GM18951 (cell line): Measurements from ENCODE around the gene NOS1AP.
"Not testable (repeated sequence)": the region's sequence is repeated elsewhere in the genome, so short reads cannot be mapped to it uniquely, and the experiment has no call there.

Experiments used
- POLR2A ChIP-seq: IDR thresholded peaks from 4 replicates; pipeline ENCODE4 v1.6.1; 2011; ENCODE audit warnings: mild to moderate bottlenecking; ENCODE audit not compliant: insufficient read length, insufficient read depth; ENCODE audit errors: extremely low read depth
- in situ Hi-C: fragments of 300-500 bp; cut with MboI; formaldehyde crosslinking; loops from one replicate; pipeline ENCODE4 v1.12.0; 2022; ENCODE audit warnings: low sequenced_read_pairs, mixed read lengths, inconsistent platforms; ENCODE audit not compliant: unreplicated experiment

Gene NOS1AP

GRCh38 chr1:162329826-162330225 is 260.3 kb downstream of the NOS1AP start:
- in situ Hi-C loops = no loop called here
- TF ChIP-seq POLR2A = no peak

- in situ Hi-C loops = no loop called here
- TF ChIP-seq POLR2A = no peak
Measured at GRCh38 chr1:162333991-162334390, 264.5 kb downstream of the NOS1AP start.

GRCh38 chr1:162335126-162335525 is 265.6 kb downstream of the NOS1AP start:
- no peak for TF ChIP-seq POLR2A
- in situ Hi-C loops = no loop called here

- in situ Hi-C loops = no loop called here
- no peak for TF ChIP-seq POLR2A
Measured at GRCh38 chr1:162336621-162337285, 267.3 kb downstream of the NOS1AP start.

DNA sequence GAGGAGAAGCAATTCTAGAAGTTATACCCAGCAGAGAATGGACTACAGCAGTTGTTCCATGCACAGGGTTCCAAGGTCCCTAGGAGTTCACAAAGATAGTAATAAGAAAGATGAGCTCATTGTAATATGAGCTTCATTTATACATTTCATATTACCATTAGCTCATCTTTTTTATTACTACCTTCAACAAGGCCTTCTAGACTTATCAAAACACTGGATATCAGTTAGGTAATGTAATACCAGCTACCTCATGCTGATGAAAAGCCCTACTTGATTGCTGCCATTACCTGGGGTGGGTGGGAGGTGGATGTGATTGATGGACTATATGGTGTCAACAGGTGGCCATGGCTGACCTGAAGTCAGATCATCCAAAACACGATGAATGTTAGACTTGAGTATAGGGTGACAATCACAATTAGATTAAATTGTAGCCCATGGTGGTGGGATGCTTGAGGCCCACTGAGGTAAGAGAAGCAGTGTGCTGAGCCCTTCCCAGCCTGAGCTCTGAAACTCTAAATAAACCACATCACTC is 273.0 kb downstream of the NOS1AP start:
- in situ Hi-C loops = no loop called here
- no peak for TF ChIP-seq POLR2A

DNA sequence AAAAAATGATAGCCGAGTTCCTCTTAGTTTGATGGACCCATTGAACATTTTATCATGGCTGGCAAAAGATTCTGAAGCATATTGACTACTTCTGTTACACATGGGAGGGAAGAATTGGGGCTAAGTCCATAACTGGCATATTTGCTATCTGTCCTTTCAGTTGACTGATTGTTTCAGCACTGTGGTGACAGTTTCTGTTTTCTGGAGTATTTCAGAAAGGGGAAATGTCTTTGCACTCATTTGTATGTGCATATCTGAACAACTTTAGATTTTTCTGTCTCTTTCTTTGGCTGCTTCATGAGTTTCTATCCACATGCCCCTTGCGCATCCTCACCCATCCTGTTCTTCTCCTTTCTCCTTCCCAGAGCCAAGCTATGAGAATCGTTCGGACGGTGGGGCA is 274.0 kb downstream of the NOS1AP start:
- in situ Hi-C loops = no loop called here

DNA sequence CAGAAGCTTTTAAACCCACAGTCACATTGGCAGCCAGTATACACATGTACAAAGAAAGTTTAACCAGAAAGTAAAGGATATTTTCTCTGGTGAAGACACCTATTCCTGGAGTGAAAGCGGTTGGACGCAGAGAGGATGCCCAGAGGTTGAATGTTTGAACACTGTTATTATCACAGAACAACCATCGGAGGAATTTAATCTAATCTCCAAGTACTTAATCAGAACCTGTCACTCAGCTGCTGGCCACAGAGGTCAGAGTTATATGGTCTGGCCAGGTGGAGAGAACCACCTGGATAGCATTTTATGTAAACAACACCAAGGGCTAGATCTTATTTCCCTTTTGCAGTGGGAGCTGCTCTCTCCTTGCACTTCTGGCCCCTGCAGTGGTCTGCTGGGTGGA is 277.8 kb downstream of the NOS1AP start:
- in situ Hi-C loops = no loop called here
- TF ChIP-seq POLR2A = no peak

More for the DNA sequence above, 274.0 kb downstream of the NOS1AP start:
- no peak for TF ChIP-seq POLR2A

DNA sequence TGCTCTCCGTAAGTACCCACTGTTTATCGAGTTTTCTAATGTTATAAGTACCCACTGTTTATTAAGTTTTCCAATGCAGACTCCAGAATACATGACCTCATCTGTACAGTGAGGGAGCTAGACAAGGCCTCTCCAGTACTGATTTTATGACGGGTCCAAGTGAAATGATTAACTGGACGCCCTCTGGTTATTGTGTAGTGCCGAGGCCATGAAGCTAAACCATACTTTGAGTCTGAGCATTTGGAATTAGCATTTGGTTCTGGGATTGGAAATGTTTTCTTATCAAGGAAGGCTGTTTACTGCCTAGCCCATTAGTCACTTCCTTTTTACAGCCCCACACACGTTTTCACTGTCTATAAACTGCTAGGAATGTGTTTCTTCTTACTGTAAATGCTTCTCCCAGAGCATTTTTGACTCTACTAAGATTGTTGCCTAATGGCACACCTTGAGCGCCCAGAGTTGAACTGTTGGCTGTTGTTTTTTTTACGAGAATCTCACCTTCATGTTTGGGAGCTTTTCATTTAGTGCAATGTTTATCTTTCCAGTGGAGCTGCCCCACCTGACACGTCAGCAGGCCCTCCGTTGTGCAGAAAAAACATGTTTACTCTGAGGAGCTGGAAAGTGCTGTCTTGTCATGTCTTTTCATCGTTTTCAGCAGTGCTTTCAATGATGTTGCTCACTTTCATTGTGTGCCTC is 280.3 kb downstream of the NOS1AP start:
- TF ChIP-seq POLR2A = no peak
- in situ Hi-C loops = no loop called here

DNA sequence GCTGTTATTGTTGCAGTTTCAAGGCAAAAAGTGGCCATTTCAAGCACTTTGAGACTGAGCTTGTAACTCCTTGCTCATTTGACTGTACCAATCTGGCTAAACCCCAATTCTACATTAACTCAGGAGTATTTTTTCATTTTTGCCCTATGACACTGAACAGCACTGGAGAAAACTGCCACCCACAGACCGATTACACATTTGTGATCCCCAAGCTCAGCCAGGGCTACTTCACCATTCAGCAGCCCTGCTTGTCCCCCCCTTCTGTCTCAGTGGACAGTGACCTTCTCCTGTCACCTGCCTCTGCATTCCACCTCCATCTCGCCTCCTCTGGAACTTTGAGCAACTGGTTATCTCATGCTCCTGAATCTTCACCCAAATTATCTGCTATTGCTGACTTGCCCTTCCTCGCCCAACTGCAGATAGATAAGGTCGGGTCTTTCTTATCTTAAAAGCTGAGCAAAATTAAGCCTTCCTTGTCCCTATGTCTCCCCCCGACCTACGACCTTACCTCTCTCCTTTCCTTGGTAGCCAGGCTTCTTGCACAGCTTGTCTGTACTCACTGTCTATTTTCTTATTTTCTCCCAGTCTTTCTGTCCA is 281.9 kb downstream of the NOS1AP start:
- TF ChIP-seq POLR2A = no peak
- in situ Hi-C loops = no loop called here

DNA sequence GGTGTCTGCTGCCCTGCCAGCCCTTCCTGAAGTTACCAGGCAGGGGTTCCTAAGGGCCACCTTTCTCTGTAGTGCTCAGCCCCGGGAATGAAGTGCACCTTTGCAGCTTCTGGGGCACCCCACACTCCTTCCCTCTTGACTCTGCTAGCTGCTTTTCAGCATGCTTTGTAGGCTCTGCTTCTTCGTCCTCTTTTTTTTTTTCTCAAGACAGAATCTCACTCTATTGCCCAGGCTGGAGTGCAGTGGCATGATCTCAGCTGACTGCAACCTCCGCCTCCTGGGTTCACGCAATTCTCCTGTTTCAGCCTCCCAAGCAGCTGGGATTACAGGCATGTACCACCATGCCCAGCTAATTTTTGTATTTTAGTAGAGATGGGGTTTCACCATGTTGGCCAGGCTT is 282.4 kb downstream of the NOS1AP start:
- in situ Hi-C loops = not testable (repeated sequence)

- TF ChIP-seq POLR2A = no peak
- in situ Hi-C loops = no loop called here
Measured at GRCh38 chr1:162353078-162353477, 283.6 kb downstream of the NOS1AP start.

DNA sequence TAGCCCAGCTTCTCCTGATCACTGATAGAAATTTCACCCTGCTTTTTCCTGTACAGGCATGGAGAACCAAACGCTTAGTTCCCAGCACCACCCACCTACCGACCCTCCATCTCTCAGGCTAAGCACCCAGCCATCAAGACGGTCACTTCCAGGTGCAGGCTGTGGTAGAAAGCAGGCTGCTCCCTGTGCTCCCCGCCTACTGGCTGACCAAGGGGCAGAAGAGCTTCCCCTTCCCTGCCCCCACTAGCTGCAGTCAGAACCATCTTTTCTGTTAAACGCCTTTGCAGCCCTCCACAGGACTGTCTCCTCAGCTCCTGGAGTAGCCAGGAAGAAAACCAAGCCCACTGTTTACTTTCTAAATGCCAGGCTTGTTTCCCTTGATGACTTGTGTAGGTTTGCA is 284.2 kb downstream of the NOS1AP start:
- in situ Hi-C loops = no loop called here
- no peak for TF ChIP-seq POLR2A

GRCh38 chr1:162357681-162358266 is 288.3 kb downstream of the NOS1AP start:
- TF ChIP-seq POLR2A = no peak
- in situ Hi-C loops = no loop called here
